ENCODE measurements around the gene YIF1A. TPM values are rescaled to one million over a fixed set of nuclear protein-coding genes. Genes with fewer than 3 reads are reported as not detected.
A peak's percentile ranks its signal among the peaks of the same experiment; 100 is the strongest.
"Not testable (repeated sequence)": the region's sequence is repeated elsewhere in the genome, so short reads cannot be mapped to it uniquely, and the experiment has no call there.

Gene YIF1A
- total RNA-seq, 1 experiment from 2014 or later, result 114 TPM

DNA sequence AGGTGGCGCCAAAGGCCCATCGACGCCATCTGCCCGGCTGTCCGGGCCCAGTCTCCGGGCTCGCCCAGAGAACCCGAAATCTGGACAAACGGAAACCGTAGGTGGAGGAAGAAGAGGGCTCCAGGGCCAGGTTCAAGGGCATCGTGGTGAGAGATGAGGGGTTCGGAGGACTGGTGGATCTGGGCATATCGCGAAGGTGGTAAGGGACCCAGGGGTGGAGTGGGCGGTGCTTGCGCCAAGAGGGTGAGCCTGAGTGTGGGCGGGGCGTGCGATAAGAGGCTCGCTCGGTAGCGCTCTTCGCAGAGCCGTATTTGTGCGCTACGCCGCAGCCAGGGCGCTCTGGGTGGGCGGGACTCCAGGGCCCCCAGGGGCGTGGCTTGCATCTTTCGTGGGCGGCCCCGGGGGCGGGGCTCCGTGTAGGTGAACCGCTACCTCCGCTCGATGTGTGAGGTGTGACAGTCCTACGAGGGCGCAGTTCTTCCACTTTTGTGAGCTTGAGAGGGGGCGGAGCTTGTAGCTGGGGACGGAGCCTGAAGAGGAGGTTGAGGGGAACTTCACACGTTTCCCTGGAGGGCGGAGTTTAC lies 23.1 kb upstream of the YIF1A start:
- peak; percentile 82 for DNase-seq (ENCODE audit: low spot score)

DNA sequence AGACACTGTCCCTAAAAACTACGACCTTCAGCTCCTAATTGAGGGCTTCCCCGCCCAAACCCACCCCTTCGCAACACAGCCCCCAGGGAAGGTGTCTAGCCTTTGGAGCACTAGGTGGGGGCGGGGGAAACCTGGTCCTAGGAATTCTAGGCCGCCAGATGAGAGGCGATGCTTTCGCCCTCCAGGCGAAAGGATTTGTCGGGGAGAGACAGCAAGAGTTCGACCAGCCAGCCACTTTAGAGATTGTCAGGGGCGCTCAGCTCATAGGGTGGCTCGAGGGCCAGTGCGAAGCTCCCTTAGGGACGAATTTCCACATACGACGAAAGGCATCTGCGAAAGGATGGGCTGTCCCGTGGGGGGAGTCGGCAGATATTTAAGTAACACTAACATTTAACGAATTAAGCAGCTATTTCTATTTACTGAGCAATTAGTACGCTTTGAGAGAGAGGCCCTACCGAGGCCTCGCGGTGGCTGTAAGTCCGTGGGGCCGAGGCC lies 22.6 kb upstream of the YIF1A start:
- no peak for DNase-seq (ENCODE audit: low spot score)

DNA sequence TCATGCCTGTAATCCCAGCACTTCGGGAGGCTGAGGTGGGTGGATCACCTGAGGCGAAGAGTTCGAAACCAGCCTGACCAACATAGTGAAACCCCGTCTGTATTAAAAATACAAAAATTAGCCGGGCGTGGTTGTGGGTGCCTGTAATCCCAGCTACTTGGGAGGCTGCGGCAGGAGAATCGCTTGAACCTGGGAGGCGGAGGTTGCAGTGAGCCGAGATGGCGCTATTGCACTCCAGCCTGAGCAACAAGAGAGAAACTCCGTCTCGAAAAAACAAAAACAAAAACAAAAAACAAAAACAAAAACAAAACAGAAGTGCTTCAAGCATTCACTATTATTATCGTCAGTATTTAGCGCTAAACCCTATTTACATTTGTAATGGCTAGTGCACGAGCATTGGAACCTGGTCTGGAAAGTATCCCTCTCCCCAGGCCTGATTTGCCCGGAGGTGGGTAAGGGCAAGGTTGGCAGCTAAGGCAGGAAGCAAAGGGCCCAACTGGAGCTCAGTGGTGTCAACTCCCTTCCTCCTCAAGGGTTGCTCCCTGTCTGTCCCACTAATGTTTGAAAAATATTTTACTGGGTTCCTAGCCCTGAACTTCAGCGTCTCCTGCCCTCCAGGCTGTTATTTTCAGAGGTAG lies 22.0 kb upstream of the YIF1A start:
- DNase-seq (ENCODE audit: low spot score), result not testable (repeated sequence)

DNA sequence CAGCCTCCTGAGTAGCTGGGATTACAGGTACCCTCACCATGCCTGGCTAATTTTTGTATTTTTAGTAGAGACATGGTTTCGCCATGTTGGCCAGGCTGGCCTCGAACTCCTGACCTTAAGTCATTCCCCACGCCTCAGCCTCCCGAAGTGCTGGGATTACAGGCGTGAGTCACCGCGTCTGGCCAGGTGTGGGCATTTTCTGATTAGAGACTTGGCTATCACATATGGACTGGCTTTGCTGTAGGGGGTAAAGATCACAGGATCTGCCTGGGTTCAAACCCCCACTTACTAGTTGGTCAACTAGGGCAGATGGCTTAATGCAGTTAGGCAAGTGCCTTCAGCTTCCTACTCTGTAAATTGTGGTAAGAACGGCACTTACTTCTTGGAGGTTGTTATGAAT lies 21.4 kb upstream of the YIF1A start:
- DNase-seq (ENCODE audit: low spot score), result no peak

DNA sequence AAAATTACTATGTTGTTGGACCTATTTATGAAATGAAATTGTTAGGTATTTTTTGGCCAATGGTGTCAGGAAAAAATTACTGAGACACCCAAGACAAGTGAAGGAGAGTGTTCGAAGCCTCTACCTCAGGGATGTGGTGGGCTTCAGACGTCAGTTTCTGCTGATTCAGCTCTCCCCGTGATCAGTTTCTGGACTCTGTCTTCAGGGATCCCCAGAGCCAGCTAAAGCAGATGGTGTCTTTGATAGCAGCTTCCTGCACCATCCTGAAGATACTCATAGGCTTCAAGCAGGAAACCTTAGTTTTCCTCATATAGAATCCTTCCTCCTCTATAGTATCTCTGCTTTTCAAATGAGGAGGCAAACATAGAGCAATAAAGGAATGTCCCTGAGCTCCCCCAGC lies 20.5 kb upstream of the YIF1A start:
- DNase-seq (ENCODE audit: low spot score), result no peak

DNA sequence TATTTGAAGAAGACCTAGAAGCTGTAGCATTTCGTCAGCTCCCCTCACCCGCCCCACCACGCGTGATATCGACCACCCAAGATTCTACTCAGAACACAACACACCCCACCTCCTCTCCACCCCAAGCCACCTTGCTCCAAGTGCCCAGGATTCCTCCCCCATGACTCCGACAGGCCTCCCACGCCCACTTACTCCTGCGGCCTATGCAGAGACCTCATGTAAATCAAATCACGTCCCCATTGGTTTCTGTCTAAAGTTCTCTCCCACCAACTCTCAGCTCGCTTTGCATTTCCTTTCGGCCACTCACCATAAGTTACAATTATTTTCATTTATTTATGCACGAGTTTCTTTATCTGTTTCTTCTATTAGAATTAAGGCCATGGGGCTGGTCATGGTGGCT lies 13.7 kb upstream of the YIF1A start:
- no peak for DNase-seq (ENCODE audit: low spot score)

DNA sequence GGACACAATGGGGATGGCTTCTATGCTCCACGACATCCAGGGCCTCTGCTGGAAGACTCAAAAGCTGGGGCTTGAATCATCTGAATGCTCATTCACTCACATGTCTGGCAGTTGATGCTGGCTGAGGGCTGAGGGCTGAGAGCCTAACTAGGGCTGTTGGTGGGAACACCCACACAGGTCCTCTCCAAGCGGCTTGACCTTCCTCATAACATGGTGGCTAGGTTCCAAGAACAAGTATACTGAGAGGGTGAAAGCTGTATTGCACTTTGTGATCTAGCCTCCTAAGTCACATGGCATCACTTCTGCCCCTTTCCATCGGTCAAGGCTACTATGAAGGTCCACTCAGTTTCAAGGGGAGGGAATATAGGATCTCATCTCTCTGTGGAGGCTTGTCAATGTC lies 10.2 kb upstream of the YIF1A start:
- DNase-seq (ENCODE audit: low spot score), result no peak

DNA sequence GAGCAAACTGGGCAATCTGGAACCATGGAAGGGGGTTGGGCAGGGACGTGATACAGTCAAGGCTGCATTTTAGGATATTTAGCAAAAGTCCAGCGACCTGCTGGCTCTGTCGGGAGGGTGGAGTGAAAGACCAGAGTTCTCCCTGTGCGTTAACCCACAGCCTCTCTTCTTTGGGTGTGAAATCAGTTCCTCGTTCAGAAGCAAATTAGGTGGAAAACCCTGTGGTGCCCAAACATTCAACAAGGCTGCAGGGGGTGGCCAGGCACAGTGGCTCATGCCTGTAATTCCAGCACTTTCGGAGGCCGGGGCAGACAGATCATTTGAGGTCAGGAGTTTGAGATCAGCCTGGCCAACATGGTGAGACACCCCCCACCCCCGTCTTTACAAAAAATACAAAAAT lies 8.7 kb upstream of the YIF1A start:
- DNase-seq (ENCODE audit: low spot score), result no peak

DNA sequence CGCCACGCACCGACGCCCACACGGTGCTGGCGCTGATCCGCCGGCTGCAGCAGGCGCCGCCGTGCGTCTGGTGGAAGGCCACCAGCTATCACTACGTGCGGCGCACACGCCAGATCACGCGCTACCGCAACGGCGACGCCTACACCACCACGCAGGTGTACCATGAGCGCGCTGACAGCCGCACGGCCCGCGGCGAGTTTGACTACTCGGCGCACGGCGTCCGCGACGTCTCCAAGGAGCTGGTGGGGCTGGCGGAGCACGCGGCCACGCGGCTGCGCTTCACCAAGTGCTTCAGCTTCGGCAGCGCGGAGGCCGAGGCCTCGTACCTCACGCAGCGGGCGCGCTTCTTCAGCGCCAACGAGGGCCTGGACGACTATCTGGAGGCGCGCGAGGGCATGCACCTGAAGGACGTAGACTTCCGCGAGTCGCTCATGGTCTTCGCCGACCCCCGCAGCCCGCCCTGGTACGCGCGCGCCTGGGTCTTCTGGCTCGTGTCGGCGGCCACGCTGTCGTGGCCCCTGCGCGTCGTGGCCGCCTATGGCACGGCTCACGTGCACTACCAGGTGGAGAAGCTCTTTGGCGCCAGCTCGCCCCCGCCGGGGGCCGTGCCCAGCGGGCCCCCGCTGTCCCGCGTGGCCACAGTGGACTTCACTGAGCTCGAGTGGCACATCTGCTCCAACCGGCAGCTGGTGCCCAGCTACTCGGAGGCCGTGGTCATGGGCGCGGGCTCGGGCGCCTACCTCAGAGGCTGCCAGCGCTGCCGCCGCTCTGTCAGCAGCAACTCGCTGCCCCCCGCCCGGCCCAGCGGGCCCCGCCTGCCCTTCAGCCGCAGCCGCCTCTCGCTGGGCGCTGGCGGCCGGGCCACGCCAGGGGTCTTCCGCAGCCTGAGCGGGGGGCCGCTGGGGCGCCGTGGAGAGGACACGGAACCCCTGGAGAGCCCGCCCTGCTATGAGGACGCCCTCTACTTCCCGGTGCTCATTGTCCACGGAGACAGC lies 6.0 kb upstream of the YIF1A start:
- DNase-seq (ENCODE audit: low spot score), result no peak

DNA sequence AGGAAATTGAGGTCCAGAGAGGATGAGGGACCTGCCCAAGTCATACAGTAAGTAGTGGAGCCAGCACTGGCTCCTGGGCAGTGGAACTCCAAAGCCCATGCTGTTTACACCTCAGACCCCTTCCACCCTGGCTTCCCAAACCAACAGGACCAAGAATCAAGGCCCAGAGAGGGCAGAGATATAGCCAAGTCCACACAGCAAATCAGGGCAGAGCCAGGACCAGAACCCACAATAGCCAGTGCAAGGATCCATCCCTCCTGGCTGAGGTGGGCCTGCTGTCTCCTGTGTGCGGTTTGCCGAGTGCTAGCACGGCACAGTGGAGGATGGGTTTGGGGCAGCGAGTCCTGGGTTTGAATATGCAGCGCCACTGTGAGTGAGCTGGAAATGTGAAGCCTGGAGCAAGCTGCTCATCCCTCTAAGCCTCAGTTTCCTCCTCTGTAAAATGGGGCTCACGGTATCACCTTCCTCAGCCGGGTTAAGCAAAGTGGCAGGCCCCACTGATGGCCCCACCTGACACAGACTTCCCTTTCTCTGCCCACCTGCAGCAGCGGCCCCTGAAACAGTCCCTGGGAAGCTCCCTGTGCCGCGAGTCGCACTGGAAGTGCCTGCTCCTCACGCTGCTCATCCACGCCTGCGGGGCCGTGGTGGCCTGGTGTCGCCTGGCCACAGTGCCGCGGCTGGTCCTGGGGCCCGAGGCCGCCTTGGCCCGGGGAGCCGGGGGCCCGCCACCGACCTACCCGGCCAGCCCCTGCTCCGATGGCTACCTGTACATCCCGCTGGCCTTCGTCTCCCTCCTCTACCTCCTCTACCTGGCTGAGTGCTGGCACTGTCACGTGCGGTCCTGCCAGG lies 5.1 kb upstream of the YIF1A start:
- no peak for DNase-seq (ENCODE audit: low spot score)

DNA sequence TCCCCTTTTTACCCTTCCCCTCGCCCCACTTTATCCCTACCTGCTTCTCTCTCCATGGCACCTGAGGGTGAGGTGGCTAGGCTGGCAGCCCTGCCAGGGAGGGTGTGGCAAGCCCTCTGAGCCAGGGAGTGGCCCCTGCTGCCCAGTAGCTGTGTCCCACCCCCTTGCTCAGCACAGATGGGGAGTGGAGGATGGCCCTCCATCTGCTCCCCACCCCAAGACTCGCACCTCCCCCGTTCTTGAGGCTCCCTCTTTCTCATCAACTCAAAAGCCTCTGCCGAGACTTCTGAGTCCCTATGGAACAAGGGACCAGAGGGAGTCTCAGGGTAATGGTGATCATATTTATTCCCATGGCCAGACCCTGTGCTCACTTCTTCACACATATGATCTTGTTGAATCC lies 4.4 kb upstream of the YIF1A start:
- no peak for DNase-seq (ENCODE audit: low spot score)

DNA sequence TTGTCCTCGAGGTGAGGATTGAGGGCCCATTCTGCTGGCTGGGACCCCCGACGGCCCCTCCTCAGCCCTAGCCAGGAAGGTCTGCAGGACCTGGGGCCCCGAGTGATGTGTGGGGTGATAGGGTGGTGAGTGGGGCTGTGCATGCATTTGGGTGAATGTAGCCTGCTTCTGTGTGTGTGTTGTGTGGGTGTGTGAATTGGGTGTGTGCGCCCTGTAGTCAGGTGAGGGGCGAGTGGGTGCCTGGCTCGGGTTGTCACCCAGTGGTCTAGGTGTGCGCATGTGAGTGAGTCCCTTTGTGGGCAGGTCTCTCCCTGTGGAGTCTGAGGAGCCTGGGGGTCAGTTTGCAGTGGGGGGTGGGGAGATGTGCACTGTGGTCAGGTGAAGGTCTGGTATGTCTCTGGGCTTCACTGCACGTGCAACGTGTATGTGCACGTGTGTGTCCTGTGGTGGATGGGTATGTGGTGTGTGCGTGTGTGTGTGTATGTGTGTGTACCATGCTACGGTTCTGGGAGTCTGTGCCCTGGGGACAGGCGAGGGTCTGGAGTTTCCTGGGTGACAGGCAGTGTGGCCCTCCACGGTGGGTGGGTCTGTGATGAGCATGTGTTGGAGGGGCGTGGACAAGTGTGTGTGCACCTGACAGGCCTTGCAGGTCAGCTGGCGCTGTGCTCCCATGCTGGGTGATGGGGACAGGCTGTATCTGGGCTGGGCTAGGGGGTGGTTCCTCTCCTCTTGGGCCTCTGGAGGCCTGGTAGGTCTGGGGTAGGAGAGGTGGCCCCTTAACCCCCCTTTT lies 3.8 kb upstream of the YIF1A start:
- DNase-seq (ENCODE audit: low spot score), result no peak

DNA sequence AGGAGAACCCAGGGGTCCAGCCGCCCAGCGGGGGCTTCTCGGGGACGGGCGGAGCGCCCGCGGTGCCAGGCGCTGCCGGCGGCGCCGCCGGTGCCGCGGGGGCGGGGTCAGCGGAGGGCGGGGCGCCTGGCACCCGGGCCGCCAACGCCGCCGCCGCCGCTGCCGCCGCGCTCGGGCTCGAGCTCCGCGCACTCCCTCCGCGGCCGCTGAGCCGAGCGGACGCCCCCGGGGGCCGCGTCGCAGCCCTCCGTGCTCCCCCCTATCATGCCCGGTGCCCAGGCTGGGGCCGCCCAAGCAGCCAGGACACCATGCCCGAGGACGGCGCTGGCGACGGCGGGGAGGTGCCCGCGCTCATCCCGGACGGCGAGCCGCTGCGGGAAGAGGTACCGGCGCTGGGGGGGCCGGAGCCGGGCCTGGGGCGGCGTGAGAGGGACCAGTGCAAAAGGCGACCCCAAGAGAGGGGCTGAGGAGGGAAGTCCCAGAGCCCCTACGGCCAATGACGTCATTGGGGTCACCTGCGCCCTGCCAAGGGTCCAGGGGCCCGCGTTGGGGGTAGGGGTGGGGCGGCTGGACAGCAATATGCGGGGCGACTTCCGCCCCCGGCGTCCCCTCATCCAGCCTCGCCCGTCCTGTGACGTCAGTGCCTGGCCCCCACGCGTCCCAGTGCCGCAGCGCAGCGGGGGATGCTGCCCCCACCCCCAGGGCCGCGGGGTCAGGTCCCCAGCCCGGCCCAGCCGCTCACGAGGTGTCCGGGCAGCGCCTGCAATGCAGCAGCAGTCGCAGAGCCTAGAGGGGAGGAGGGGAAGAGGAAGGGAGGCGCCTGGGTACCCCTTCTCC lies 3.0 kb upstream of the YIF1A start, which contains the start of gene TMEM151A:
TMEM151A (plus strand) TSS at position 189 of the 837 bp plus-strand sequence; CDS start at position 309, 120 bp downstream.
- no peak for DNase-seq (ENCODE audit: low spot score)

DNA sequence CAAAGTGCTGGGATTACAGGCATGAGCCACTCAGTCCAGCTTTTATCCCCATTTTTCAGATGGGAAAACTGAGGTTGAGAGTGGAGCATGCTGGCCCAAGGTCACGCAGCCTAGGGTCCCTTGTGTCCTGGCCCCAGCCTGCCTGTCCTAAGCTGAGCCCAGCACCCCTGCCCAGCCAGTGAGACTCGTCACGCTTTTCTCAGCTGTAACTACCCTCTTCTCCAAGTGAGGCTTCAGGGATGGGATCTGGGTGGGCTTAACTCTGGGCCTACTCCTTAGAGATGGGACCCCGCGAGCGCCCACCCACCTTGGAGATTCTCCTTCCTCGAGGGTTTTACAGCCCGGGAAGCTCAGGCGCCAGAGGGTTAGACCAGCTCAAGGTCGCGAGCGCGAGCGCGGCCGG lies 2.4 kb upstream of the YIF1A start:
- DNase-seq (ENCODE audit: low spot score), result no peak

DNA sequence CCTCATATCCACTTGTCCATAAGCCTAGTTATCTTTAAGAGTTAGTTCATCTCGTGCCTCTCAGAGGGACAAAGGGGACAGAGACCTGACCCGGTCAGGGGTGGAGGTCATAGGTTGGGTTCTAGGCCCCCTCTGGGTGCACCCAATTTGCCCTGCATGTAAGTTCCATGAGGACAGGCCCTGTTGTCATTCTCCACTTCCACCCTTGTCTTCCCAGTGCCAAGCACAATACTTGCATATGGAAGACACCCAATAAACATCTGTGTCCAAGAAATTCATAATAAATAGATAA lies 1.3 kb upstream of the YIF1A start:
- DNase-seq (ENCODE audit: low spot score), result no peak

DNA sequence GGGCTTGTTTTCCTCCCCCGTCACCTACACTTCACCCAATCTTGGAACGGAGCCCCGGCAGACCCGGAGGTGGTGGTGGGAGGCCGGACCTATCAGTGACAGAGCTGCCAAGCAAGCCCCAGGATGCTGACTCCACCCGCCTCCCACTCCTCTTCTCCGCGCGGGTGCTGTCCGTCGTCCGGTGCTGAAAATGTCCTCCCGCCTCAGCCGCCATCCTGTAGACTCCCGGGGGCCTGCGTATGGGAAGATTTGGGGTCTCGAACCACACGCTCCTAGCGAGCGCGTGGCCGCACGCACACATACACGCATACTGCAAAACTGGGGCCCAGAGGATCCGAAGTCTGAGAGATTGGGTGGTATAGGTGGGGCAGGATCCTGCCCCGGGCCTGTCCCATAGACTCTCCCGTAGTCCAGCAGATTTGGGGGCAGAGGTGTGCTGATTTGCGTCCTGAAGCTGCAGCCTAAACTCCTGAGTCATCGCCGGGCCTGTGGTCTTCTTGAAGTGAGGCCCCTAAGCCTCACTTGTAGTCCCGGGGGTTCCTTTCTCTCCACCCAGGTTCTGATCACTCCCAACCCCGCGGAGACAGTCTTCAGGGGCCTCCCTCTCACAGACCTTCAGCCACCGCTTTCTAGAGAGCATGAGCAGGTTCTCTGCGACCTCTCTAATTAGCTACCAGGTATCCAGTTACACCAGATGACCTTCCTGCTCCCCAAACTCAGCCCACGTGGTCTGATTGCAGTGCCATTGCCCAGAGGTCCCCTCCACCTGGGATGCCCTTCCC lies 796 bp upstream of the YIF1A start:
- no peak for DNase-seq (ENCODE audit: low spot score)

DNA sequence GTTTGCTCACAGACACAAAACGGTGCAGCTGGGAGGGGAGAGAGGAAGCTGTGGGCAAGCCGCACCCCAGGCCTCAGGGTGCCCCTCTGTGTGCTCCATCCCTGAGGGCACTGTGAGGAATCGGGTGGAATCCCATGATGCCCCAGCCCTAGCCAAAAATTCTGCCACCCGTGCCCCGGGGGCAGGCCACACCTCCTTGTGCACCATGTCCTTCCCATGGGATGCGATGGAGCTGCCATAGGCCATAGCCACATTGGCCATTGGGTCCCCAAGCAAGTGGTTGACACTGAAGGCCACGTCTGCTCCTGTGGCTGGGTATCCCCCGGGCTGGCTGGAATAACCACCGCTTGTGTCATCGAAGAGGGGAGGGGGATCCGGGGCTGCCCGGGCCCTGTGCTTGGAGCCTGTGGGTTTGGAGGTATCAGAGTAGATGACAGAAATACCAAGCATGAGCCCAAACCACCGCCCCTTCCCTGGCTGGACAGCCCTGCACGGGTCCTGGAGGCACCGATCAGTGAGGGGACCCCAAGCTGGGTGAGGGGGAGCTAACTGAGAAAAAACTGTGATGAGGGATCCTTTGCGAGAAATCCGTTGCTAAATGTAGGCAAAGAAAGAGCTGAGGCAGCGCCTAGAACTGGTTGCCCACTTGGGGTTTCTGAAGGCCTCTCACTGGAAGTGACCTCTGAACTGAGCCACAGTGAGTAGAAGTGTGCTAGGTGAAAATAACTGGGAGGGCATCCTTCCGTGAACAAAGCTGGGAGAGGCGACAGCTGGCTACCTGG lies 863 bp downstream of the YIF1A start:
- DNase-seq (ENCODE audit: low spot score), result no peak

DNA sequence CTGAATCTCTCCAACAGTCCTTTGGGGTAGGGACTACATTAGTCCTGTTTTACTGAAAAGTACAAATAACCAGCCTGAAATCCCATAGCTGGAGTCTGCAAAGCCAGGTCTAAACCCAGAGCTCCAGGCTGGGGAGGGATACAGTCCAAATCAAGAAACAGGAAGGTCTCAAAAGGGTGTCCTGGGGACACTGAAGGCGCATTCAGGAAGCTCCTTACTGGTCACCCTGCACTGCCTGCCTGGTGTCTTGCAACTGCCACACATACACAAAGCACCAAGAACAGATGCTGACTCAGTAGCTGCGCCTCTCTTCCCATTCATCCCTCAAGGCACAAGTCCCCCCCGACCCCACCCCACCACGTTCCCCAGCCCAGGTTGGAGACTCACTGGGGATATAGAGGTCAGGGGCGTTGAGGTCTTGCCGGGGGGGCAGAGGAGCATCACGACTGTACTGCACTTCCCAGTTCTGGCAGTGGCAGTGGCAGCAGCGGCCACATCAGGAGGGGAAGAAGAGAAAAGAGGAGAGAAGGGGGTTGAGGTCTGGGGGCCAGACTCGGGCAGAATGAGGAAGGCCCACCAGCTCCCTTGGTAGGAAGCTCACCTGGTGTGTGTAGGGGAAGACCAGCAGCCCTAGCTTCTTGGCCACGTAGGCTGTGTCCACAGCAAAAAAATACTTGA lies 1.6 kb downstream of the YIF1A start:
- no peak for DNase-seq (ENCODE audit: low spot score)
